T-helper 17 cell (primary cell): ENCODE measurements around the gene CSNK1G2. TPM values are rescaled to one million over a fixed set of nuclear protein-coding genes. Genes with fewer than 3 reads are reported as not detected.

Experiments
- ATAC-seq: fragments of 150-1000 bp; cut with Tn5 transposase; 2 replicates; pipeline ENCODE4 v1.10.0; 2021; ENCODE audit warnings: mild to moderate bottlenecking, moderate library complexity
- DNase-seq, 3 donors: peaks; one replicate each; pipeline versions ENCODE4 v3.0.0 to v3.0.0-alpha.2; 2020 to 2021
- H3K9me3 ChIP-seq: one replicate; pipeline ENCODE4 v1.7.0; 2013; ENCODE audit warnings: low read length, mild to moderate bottlenecking; ENCODE audit not compliant: control insufficient read depth, poor library complexity, severe bottlenecking
- H3K27ac Mint-ChIP-seq: one replicate; pipeline ENCODE4 v1.8.0; 2022; ENCODE audit warnings: mild to moderate bottlenecking, moderate library complexity, mixed read lengths
- H3K27me3 Mint-ChIP-seq: one replicate; pipeline ENCODE4 v1.8.0; 2022; ENCODE audit warnings: mixed read lengths
- H3K36me3 Mint-ChIP-seq: one replicate; pipeline ENCODE4 v1.8.0; 2022; ENCODE audit warnings: low read depth, mixed read lengths
- H3K4me1 Mint-ChIP-seq: one replicate; pipeline ENCODE4 v1.8.0; 2022; ENCODE audit warnings: mild to moderate bottlenecking, mixed read lengths
- H3K4me3 Mint-ChIP-seq: one replicate; pipeline ENCODE4 v1.8.0; 2022; ENCODE audit warnings: mild to moderate bottlenecking, moderate library complexity, mixed read lengths
- total RNA-seq, 4 donors: library from RNA in 2 of 4; stranded (reverse) in 2 of 4; gene quantifications; one replicate each; pipeline ENCODE4 v1.2.3 and lab custom pipeline; 2022 to 2026

CSNK1G2 gene
- total RNA-seq, 2 donors from 2014 or later = 110 to 117 TPM

DNA sequence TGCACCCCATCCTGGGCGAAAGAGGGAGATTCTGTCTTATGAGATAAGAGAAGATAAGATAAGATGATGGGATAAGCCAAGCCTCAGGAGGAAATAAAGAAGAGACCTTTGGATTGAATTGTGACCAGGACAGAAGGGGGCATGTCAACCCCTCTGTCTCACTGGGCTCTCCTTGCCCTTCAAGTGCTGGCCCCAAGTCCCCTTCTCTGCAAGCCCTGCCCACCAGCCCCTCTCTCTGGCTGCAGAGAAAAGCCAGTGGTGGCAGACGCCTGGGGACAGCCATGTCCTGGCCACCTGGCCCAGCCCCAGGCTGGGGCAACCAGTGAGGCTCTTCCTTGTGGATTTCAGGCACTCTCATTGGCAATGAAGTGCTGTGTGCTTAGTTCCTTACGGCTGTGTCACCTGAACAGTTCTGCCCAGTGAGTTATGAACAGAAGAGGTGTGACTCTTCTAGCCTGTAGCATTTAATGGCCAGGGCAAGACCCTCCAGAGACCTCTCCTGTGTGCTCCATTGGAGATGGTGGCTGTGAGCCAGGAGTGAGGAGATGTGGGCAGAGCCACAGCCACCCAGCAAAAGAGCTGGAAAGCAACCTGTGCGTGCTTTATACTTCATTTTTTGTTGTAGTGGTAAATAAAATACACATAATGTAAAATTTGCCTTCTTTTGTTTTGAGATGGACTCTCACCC lies 80.6 kb downstream of the CSNK1G2 start:
- DNase-seq = no peak
- Mint-ChIP-seq H3K27ac (no peak overlapping the region), H3K36me3 (no peaks in the 10 kb centered on the region), H3K27me3 (no peaks in the 10 kb centered on the region), H3K4me1 (peaks cover 9% of the 10 kb centered on the region), H3K4me3 (no peak overlapping the region)
- no peak for ATAC-seq
- H3K9me3 ChIP-seq = no peaks in the 10 kb centered on the region

DNA sequence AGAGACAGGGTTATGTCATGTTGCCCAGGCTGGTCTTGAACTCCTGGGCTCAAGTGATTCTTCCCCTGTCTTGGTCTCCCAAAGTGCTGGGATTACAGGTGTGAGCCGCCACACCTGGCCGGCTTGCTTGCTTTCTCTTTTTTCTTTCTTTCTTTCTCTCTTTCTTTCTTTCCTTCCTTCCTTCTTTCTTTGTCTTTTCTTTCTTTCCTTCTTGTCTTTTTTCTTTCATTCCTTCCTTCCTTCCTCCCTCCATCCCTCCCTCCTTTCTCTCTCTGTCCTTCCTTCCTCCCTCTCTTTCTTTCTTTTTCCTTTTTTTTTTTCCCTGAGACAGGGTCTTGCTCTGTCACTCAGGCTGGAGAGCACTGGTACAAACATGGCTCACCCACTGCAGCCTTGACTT lies 81.3 kb downstream of the CSNK1G2 start:
- Mint-ChIP-seq H3K36me3 (no peaks in the 10 kb centered on the region), H3K27ac (no peak overlapping the region), H3K4me1 (peaks cover 9% of the 10 kb centered on the region), H3K4me3 (no peak overlapping the region), H3K27me3 (no peaks in the 10 kb centered on the region)
- DNase-seq = no peak
- H3K9me3 ChIP-seq = no peaks in the 10 kb centered on the region
- no peak for ATAC-seq

DNA sequence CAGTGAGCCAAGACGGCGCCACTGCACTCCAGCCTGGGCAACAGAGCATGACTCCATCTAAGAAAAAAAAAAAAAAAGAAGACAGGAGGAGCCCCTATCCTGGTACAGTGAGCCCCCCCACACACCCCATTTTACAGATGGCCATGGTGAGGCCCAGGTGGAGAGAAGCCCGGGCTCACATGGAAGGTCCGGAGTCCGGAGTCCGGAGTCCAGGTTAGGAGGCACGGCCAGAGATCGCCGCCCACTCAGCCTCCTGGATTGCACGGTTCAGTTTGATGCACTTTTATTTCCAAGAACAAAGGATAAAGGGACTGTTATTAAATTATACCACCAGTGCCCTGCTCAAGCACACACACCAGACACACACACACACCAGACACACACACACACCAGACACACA lies 85.8 kb downstream of the CSNK1G2 start:
- no peaks in the 10 kb centered on the region for H3K9me3 ChIP-seq
- H3K27me3 Mint-ChIP-seq = no peaks in the 10 kb centered on the region
- no peak for DNase-seq
- H3K27ac Mint-ChIP-seq = no peak overlapping the region
- H3K36me3 Mint-ChIP-seq = no peaks in the 10 kb centered on the region
- no peak overlapping the region for H3K4me3 Mint-ChIP-seq
- ATAC-seq = no peak
- H3K4me1 Mint-ChIP-seq = peaks cover 7% of the 10 kb centered on the region

DNA sequence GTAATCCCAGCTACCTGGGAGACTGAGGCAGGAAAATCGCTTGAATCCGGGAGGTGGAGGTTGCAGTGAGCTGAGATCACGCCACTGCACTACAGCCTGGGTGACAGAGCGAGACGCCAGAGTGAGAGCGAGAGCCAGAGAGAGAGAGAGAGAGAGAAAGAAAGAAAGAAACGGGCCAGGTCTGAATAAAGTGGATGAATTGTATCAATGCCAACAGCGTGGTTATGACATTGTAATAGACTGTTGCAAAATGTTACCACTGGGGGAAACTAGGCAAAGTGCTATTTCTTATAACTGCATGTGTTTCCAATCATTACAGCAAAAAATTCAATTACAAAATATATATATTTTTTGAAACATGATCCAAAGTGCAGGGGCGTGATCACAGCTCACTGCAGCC lies 86.4 kb downstream of the CSNK1G2 start:
- no peaks in the 10 kb centered on the region for H3K36me3 Mint-ChIP-seq
- no peak for ATAC-seq
- peaks cover 10% of the 10 kb centered on the region for H3K4me1 Mint-ChIP-seq
- no peak overlapping the region for H3K4me3 Mint-ChIP-seq
- no peaks in the 10 kb centered on the region for H3K27me3 Mint-ChIP-seq
- H3K9me3 ChIP-seq = no peaks in the 10 kb centered on the region
- no peak for DNase-seq
- H3K27ac Mint-ChIP-seq = no peak overlapping the region

Other genes starting within 250 kb of the CSNK1G2 start
- not detected for gene ONECUT3, start 187.7 kb upstream of the CSNK1G2 start, total RNA-seq
- gene ATP8B3, start 128.9 kb upstream of the CSNK1G2 start, total RNA-seq = 1 to 10 TPM; 4.6 to 6.0 TPM
- 100 to 1,000 TPM in 1 of 2 donors, 10 to 100 TPM in 1; 98.7 to 107 TPM for gene REXO1, start 92.7 kb upstream of the CSNK1G2 start, total RNA-seq
- 10 to 100 TPM; 37.9 to 46.5 TPM for gene KLF16, start 77.6 kb upstream of the CSNK1G2 start, total RNA-seq
- gene ABHD17A, start 55.7 kb upstream of the CSNK1G2 start, total RNA-seq = 100 to 1,000 TPM; 121 to 125 TPM
- gene ADAT3, start 35.8 kb upstream of the CSNK1G2 start, total RNA-seq = 1 to 10 TPM; 6.4 to 8.5 TPM
- 10 to 100 TPM; 19.2 to 20.7 TPM for gene SCAMP4, start 35.8 kb upstream of the CSNK1G2 start, total RNA-seq
- 10 to 100 TPM; 53.4 to 64.6 TPM for gene BTBD2, start 74.5 kb downstream of the CSNK1G2 start, total RNA-seq
- gene MKNK2, start 110.1 kb downstream of the CSNK1G2 start, total RNA-seq = 100 to 1,000 TPM; 256 to 288 TPM
- 100 to 1,000 TPM; 108 to 162 TPM for gene MOB3A, start 155.2 kb downstream of the CSNK1G2 start, total RNA-seq
- 10 to 100 TPM; 12.3 to 19.8 TPM for gene IZUMO4, start 155.7 kb downstream of the CSNK1G2 start, total RNA-seq
- 10 to 100 TPM; 82.2 to 86.0 TPM for gene AP3D1, start 210.4 kb downstream of the CSNK1G2 start, total RNA-seq
- 10 to 100 TPM; 32.3 to 42.1 TPM for gene DOT1L, start 222.8 kb downstream of the CSNK1G2 start, total RNA-seq